HG03108 (cell line): ENCODE data around the gene BCAS3.

Experiments
- ATAC-seq: cut with Tn5 transposase; IDR thresholded peaks from one replicate; pipeline ENCODE4 v1.9.1; 2021; ENCODE audit warnings: moderate library complexity; ENCODE audit not compliant: unreplicated experiment

BCAS3 gene

DNA sequence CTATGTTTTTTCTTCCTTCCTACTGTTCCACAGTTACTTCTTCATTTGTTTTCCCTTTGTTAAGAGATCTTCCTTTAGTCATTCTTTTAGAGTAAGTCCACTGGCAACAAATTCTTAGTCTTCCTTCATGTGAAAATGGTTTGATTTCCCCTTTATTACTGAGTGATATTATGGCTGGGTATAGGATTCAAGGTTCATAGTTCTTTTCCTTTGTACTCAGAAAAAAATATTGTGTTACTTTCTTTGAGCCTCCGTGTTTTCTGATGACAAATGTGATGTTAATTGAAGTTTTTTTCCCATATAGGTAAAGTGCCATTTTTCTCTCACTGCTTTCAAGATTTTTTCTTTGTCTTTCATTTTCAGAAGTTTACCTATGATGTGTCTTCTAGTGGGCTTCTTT is 438.9 kb downstream of the BCAS3 start:
- ATAC-seq, result no peak

DNA sequence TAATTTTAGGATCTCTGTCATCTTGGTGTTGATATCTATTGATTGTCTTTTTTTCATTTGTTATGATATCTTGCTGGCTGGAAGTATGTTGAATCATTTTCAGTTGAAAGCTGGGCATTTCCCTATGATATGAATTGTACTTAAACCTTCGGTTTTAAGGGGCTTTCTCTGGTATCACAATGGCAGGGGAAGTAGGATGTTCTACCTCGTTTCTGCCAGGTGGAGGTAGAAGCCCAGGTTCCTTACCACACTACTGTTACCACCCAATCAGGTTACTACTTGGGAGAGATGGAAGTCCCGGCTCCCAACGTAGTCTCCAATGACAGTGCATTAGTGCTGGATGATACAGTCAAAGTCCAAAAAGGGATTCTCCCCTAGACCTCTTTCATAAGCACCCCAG is 440.3 kb downstream of the BCAS3 start:
- no peak for ATAC-seq

DNA sequence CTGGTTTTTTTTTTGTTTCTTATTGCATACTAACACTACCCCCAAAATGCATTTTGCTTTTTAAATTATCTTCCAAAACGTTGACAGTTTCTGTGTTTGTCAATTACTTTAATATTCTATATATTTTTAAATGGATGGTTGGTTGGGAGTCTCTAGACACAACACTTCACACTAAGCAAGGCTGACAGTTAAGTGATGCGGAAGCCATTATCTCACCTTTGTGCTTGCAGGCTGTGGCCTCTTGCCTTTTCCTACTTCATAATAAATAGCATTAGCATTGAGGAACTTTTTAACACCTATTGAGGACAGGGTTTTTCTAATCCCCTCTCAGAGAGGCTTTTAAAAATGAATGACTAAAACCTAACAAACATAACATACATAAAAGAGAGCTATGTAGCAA is 441.2 kb downstream of the BCAS3 start:
- no peak for ATAC-seq

DNA sequence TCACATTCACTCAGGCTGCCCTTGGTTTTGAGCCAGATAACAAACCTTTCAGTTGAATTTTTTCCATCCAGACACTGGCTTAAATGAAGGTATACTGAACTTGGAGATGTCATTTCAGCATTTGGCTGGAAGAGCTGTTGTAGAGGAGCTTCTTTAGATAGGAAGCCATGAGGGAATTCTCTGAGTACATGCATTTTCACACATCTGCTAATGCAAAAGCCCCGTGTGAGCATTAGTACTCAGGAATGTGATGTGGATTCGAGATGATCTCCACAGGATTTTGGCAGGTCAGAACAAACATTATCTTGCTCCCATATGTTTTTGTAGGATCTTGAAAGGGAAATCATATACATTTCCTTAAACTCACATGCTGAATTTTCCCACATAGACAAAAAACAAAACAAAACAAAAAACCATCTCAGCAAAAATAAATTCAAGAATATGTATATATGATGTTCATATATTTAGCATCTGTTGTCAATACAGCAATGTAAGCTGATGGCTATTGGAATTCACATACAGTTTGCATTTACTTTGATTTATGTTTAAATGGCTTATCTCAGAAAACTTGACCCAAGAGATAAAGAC is 444.8 kb downstream of the BCAS3 start:
- ATAC-seq, result no peak

DNA sequence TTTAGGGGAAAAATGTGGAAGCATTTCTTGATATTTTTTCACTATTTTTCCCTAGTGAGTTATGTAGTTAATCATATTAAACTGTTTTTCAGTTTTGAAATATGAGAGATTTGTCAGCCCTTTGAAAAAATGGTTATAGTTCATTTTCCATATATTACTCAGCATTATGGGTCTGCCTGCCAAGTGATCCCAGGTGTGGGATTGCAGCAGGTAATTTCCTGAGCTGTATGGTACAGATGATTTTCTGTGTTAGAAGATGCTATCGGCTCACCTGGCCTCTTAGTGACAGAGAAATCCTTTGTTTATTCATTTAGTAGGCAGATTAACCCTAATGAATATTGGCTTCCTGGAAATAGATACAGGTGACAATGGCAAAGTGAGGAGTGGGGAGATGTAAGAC is 446.9 kb downstream of the BCAS3 start:
- no peak for ATAC-seq

DNA sequence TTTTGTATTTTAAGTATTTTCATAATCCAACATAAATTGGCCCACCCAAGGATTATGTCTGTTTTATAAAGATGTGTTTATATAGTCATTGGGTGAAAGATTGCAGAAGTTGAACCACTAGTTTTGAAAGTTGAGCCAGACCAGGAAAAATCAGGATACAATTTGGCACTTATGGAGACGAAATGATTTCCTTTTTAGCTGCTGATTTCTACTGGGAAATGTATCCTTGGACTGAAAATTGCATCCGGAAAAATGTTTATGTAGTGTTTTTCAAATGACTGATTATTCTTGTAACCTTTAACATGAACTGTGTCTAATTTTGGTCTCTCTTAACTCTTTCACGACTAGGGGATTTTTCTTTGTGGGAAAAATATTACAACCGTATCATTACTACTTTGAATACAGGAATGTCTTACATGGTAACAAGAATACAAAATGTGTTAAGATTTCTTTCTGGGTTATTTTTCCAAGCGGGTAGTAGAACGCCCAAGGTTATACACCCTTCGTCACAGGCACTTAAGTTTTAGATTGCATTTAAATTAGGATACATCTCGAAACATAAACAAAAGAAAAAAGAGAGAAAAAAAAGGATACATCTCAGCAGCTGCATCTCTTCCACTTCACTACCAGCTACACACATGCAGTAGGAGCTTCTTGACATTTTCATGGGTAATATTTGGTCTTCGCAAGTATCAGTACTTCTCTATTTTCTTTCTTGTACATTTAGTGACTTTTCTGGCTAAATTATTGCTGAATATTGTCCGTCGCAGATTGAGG is 449.0 kb downstream of the BCAS3 start:
- ATAC-seq, result no peak

DNA sequence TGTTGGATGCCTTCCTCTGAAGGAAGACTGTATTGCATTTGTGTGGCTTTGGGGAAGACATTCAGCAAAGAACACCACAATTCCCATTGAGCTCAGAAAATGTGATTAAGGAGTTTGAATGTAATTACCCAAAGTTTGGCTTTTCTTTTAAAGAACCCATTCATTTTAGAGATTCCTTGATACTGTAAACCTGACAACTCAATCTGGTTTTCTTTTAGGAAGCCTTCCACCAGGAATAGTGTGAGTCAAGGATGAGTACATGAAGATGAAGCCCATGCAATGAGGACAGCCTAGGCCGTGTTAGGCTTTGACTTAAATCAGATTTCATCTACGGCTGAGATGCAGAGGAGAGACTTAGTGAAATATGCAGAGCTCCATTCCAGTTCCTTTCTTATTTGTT is 450.3 kb downstream of the BCAS3 start:
- no peak for ATAC-seq

DNA sequence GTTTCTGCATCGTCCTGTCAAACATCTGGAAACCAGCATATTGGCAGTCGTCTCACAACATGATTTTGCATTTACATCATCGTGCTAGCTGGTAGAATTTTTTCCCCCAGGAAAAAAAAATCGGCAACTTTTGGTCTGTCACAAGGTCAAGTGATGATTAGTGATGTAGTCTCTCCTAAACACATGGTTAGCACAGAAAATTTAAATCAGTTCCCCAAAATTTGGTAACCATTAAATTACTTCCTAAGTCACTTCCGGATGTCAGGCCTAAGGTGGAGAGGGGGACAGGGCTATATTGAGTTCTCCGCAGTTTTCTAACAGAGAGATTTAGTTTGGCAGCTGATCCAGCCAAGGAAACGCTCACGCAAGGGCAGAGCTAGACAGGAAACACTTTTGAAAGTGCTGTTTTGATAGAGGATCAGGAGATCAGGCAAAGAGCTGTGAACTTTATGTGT is 451.0 kb downstream of the BCAS3 start:
- no peak for ATAC-seq

DNA sequence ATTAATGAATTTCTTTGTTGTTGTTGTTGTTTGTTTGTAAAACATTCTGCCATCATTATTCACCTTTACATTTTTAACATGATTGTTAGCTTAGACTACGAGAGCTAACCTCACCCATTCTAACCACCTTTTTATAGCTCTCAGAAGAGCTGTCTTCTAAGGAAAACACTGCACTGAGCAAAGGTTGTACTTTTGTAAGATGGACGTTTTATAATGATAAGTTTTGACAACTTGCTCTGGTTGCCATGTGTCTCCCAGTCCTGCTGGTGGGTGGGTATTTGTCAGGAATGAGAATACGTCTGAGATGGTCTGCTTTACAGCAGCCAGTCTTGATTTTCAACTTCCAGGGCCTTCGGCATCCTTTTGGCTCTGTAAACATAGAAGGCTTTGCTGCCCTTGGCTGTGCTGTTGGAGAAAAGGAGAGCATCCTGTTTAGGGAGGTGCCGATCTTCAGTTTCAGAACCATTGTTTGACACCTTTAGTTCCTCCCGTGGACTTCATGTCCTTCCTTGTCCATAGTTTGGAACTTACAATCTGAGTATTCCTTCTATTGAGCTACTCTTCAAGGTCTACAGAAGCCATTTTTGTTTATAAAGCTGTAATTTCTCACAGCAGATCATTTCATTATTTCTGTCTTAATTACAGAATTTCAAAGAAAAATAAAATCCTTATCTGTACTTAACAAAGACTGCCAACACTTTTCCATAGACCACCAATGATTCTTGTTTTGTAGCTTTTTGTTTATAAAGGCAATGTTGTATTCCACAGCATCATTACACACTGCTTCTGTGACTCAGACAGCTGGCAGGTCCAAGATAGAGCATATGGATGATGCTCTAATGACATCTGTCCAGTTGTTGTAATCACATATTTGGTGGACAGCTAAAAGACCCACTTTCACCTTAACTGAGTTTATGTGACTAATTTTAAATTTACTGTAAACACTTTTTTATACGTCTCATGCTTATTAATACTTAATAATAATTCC is 451.9 kb downstream of the BCAS3 start:
- no peak for ATAC-seq

DNA sequence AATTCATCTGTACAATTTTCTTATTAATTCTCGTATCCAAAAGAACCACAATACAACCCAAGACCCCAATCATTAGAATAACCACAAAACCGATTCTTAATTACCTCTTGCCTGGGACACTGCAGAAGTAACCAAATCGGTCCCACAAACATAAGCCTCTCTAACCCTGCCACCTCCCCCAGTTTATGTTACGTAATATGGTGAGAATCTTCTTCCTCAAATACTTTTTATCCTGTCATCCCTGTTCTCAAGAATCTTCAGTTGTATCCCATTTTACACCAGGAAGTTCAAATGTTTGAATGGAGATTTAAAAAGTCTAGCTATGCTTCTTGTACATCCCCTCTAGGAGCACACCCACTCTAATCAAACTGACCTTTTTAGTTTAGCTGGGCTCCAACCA is 452.7 kb downstream of the BCAS3 start:
- ATAC-seq, result no peak

DNA sequence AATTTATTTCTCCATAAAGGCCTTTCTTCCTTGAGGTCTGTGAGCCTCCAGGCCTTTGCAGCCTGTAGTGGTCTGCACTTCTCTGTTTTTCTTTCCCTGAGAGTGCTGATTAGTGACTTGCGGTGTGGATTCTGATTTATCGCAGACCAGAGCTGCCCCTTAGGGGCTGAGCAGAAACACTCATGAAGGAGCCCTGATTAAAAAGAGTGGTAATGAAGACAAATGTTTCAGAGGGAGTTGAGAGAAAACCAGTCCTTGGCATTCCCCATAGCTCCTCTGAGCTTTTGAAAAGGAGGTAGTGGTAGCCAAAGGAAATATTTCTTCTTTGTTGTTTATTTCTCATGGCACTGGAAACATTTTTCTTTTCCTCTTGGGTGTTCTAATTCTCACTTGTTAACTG is 453.9 kb downstream of the BCAS3 start:
- no peak for ATAC-seq

DNA sequence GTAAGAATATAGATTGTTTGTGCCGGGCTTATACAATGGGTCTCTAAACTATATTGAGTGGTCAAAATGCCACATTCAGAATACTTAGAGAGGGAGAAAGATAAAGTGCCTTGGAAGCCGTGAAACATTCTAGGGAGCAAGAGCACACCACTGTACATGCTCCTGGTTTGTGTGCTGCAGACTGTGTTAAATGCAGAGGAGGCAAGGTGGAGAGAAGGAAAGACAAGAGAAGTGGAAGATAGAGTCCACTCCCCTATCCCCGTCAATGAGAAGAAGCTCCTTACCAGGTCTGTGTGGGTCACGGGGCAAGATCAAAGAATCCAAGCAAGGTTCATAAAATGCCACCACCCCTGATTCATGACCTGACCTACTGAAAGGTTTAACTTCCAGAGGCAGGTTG is 454.9 kb downstream of the BCAS3 start:
- ATAC-seq, result no peak

DNA sequence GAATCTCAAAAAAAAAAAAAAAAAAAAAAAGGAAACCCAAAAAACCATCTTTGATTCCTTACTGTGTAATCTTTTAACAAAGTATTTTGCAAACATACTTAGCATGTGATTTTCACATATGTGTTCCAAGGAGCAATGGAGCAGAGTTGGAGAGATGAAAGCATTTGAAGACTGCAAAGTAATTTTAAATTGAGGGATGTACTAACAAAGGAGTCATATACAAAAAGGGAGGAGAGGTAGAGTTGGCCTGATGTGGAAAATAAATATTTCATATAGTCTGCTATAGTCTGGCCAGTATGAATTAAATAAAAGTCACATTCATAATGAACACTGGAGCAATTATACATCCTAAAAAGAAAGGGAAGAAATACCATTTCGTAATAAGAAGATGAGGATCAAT is 456.2 kb downstream of the BCAS3 start:
- ATAC-seq, result no peak

DNA sequence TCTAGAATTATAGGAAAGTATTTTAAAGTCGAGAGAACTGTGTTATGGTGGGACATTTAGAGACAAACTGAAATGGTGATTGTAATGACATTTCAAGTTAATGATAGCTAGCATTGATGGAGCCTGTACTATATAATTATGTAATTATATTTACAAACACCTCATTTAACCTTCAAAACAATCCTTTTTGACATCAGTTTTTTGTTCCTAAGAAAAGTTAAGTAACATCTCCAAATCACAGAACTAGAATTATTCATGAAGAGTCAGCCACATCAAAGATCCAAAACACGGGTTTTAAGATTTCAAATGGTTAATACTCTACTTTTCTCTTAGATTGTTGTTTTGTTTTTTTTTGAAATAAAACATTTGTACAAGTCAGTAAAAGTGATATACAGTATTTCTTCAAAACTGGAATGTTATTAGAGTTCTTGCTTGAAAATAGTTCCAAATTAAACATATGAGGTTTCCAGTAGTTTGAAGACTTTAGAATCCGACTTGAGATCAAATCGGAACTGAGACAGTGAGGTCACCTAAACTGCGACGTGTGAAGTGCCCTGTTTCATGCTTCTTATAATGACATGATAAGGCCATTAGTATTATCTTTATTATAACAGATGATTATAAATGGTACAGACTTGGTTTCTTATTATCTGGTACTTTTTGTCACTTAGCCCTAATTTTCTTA is 457.0 kb downstream of the BCAS3 start:
- no peak for ATAC-seq

DNA sequence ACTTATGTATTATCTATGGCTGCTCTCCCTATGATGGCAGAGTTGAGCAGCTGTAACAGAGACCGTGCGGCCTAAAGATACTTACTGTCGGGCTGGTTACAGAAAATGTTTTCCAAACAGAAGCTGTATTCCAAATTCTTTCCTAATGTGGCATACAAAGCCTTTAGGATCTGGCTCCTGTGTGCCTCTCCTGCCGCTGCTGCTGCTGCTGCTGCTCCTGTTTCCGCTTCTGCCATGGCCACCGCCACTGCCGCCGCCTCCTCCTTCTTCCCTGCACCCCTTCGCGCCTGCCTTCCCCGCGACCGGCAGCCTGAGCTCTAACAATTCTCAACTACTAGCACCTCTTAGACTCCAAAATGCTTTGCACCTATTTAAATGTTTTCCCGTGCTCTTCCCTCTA is 458.1 kb downstream of the BCAS3 start:
- ATAC-seq, result no peak

DNA sequence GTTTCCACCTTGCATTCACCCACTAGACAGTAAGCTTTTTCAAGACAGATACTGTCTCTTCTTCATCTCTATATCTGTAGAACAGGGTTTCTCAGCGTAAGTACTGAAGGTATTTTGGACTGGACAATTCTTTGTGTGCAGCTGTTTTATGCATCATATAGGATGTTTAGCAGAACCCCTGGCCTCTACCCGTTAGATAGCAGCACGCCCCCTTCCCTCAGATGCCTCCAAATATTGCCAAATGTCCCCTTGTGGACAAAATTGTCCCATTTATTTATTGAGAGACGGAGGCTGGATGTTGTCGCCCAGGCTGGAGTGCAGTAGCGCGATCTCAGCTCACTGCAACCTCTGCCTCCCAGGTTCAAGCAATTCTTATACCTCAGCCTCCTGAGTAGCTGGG is 458.6 kb downstream of the BCAS3 start:
- no peak for ATAC-seq

DNA sequence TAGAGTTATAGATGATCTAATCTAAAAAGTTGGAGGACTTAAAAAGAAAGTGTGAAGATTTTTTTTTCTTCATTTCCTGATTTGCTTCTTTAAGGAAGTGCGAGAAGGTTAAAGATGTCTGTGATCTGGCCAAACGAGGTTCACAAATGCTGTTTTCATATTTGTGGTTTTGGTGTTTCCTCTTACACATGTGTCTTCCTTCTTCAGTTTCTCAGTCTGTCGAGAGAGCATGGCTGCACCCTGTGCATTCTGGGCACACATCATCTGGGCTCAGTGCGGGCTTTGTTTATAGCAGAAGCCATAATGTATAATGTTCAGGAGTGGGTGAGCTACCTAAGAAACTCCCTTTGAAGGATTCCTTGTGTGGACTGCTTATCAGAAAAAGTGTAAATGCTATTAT is 461.6 kb downstream of the BCAS3 start:
- ATAC-seq, result peak; percentile 99

DNA sequence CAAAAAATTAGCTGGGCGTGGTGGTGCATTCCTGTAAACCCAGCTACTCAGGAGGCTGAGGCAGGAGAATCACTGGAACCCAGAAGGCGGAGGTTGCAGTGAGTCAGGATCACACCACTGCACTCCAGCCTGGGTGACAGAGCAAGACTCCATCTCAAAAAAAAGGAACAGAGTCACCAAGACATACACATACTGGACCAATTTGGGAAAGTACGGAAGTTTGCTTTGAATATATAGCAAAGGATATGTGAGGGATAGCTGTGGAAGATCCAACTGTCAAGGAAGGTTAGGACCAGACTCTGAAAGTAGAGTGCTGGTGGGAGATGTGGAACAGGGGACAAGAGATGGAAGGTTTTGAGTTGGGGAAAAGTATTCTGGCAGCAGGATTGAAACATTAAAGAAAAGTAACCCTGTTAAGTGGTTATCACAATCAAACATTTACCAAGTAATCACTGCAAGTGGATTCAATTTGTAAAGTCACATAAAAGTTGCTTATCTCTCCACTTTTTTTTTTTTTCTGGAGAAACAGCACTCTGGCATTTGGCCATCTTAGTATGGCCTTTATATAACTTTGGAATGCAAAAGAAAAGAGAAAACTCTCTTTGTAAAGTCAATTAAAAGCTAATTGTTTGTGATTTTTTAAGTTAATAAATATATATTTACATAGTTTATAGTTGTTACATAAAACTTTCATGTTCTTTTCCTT is 462.6 kb downstream of the BCAS3 start:
- ATAC-seq, result no peak

DNA sequence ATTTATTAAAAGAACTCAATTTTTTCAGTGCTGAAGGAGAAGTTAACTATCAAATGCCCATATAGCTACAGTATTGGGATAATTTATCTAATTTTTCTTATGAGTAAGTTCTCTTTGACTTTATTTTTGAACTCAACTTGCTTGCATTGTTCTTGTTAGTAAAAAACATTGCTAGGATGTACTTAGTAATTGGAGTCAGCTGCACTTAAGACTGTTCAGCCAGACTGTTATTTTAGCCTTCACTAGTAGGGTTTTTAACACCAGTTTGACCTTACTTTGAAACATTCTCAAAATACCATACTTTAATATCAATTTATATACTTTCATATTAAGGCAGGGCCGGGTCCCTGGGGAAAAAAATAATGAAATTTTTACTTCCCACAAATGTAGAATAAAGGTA is 465.4 kb downstream of the BCAS3 start:
- ATAC-seq, result no peak

DNA sequence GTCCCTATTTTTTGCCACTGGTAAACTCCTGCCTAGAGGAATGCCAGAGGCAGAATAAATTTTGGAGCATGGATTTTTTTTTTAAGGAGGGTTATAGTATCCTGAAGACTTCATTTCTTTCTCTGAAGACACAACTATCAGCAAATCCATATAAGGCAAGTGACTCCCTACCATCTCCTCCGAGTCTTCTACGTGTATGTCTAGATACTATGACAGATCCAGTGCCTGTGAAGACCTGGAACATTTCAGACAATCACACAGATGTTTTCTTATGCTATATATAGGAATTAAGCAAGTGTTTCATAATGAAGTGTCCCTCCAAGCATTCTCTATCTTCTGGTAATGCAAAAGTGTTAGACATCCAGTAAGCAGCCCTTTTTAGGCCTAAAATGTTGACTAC is 466.5 kb downstream of the BCAS3 start:
- ATAC-seq, result no peak
